ENCODE measurements around the gene NR1I2. TPM values are rescaled to one million over a fixed set of nuclear protein-coding genes. Genes with fewer than 3 reads are reported as not detected.

NR1I2 gene
- 0.12 TPM in 1 of 2 replicates, not detected in the other for total RNA-seq (2014; rRNA removed; shearing (Covaris generic))

- no peak for DNase-seq (ENCODE audit: low read depth)
These were observed at the start of gene NR1I2 for GRCh38 chr3:119781330-119782198. NR1I2 (plus strand) TSS chr3:119782101.

- no peak for DNase-seq (ENCODE audit: low read depth)
These were observed 48.1 kb upstream of the NR1I2 start for GRCh38 chr3:119733812-119734211.

GRCh38 chr3:119738741-119739140 is 43.2 kb upstream of the NR1I2 start:
- no peak for DNase-seq (ENCODE audit: low read depth)

GRCh38 chr3:119741657-119742590 is 40.0 kb upstream of the NR1I2 start:
- no peak for DNase-seq (ENCODE audit: low read depth)

GRCh38 chr3:119743921-119744320 is 38.0 kb upstream of the NR1I2 start:
- no peak for DNase-seq (ENCODE audit: low read depth)

- no peak for DNase-seq (ENCODE audit: low read depth)
These were observed 36.0 kb upstream of the NR1I2 start for GRCh38 chr3:119745942-119746341.

- no peak for DNase-seq (ENCODE audit: low read depth)
These were observed 35.5 kb upstream of the NR1I2 start for GRCh38 chr3:119746423-119746822.

GRCh38 chr3:119747357-119747756 is 34.5 kb upstream of the NR1I2 start:
- no peak for DNase-seq (ENCODE audit: low read depth)

GRCh38 chr3:119748991-119749390 is 32.9 kb upstream of the NR1I2 start:
- no peak for DNase-seq (ENCODE audit: low read depth)

GRCh38 chr3:119751423-119751822 is 30.5 kb upstream of the NR1I2 start:
- DNase-seq (ENCODE audit: low read depth): no peak

GRCh38 chr3:119759962-119760361 is 21.9 kb upstream of the NR1I2 start:
- DNase-seq (ENCODE audit: low read depth): no peak

GRCh38 chr3:119762876-119763275 is 19.0 kb upstream of the NR1I2 start:
- DNase-seq (ENCODE audit: low read depth): no peak

- DNase-seq (ENCODE audit: low read depth): no peak
These were observed 18.4 kb upstream of the NR1I2 start for GRCh38 chr3:119763466-119763865.

- DNase-seq (ENCODE audit: low read depth): no peak
These were observed 16.7 kb upstream of the NR1I2 start for GRCh38 chr3:119765239-119765638.

GRCh38 chr3:119767936-119768601 is 13.8 kb upstream of the NR1I2 start:
- no peak for DNase-seq (ENCODE audit: low read depth)

GRCh38 chr3:119768668-119769393 is 13.1 kb upstream of the NR1I2 start:
- no peak for DNase-seq (ENCODE audit: low read depth)

GRCh38 chr3:119769394-119770149 is 12.3 kb upstream of the NR1I2 start:
- DNase-seq (ENCODE audit: low read depth): no peak

- DNase-seq (ENCODE audit: low read depth): no peak
These were observed 7.5 kb upstream of the NR1I2 start for GRCh38 chr3:119774444-119774843.

- no peak for DNase-seq (ENCODE audit: low read depth)
These were observed 5.6 kb upstream of the NR1I2 start for GRCh38 chr3:119776304-119776703.

- DNase-seq (ENCODE audit: low read depth): no peak
These were observed 3.7 kb upstream of the NR1I2 start for GRCh38 chr3:119778176-119778575.

- no peak for DNase-seq (ENCODE audit: low read depth)
These were observed 3.1 kb upstream of the NR1I2 start for GRCh38 chr3:119778811-119779210.

Measured in RPMI7951 (cell line).